DOHH2 (cell line): Measurements from ENCODE around the gene GFER.
A peak's percentile ranks its signal among the peaks of the same experiment; 100 is the strongest.

Experiments
- H3F3A ChIP-seq: fragments of 200-600 bp; sonication (generic), shearing (Covaris generic); 2 replicates; pipeline ENCODE4 v1.6.0; 2016; ENCODE audit warnings: antibody characterized with exemption, mild to moderate bottlenecking; ENCODE audit not compliant: control insufficient read depth, insufficient read depth
- H3K27ac ChIP-seq: fragments of 200-600 bp; sonication (generic); 2 replicates; pipeline ENCODE4 v1.5.1; 2014; ENCODE audit warnings: low read depth, mild to moderate bottlenecking, low read length, moderate library complexity
- H3K27me3 ChIP-seq: fragments of 200-600 bp; sonication (generic); 2 replicates; pipeline ENCODE4 v1.6.1; 2014; ENCODE audit warnings: mild to moderate bottlenecking, low read length, mixed read lengths; ENCODE audit not compliant: control insufficient read depth
- H3K36me3 ChIP-seq: fragments of 200-600 bp; sonication (generic); 2 replicates; pipeline ENCODE4 v1.6.1; 2014; ENCODE audit warnings: mild to moderate bottlenecking, low read length, moderate library complexity, mixed read lengths; ENCODE audit not compliant: control insufficient read depth
- H3K4me1 ChIP-seq: fragments of 200-600 bp; sonication (generic); 2 replicates; pipeline ENCODE4 v1.6.1; 2014; ENCODE audit warnings: mild to moderate bottlenecking, low read length, mixed read lengths; ENCODE audit not compliant: control insufficient read depth
- H3K4me2 ChIP-seq: fragments of 200-600 bp; sonication (generic); 2 replicates; pipeline ENCODE4 v1.6.0; 2014; ENCODE audit warnings: mild to moderate bottlenecking, low read length, moderate library complexity
- H3K4me3 ChIP-seq: fragments of 200-600 bp; sonication (generic); 2 replicates; pipeline ENCODE4 v1.5.1; 2014; ENCODE audit warnings: mild to moderate bottlenecking, low read length, mixed read lengths
- H3K79me2 ChIP-seq: fragments of 200-600 bp; sonication (generic); 2 replicates; pipeline ENCODE4 v1.6.1; 2014; ENCODE audit warnings: mild to moderate bottlenecking, low read length, mixed read lengths; ENCODE audit not compliant: control insufficient read depth
- H3K9me2 ChIP-seq: fragments of 200-600 bp; sonication (generic); replicated peaks from 2 replicates; pipeline ENCODE4 v1.6.1; 2014; ENCODE audit warnings: mild to moderate bottlenecking, low read length, mixed read lengths; ENCODE audit not compliant: control insufficient read depth
- H3K9me3 ChIP-seq: fragments of 200-600 bp; sonication (generic); 2 replicates; pipeline ENCODE4 v1.6.1; 2014; ENCODE audit warnings: antibody characterized with exemption, low read length, mixed read lengths; ENCODE audit not compliant: control insufficient read depth, insufficient read depth
- H4K20me1 ChIP-seq: fragments of 200-600 bp; sonication (generic); 2 replicates; pipeline ENCODE4 v1.6.0; 2014; ENCODE audit warnings: low read depth, mild to moderate bottlenecking, antibody characterized with exemption, low read length, moderate library complexity; ENCODE audit not compliant: control insufficient read depth, insufficient read depth
- EZH2phosphoT487 ChIP-seq: fragments of 200-600 bp; sonication (generic); IDR thresholded peaks from 2 replicates; pipeline ENCODE4 v1.6.1; 2017; ENCODE audit warnings: borderline replicate concordance, mild to moderate bottlenecking, antibody characterized with exemption, low read length, moderate library complexity, mixed read lengths
- TF ChIP-seq, protein P1 (sequence below): fragments of 200-600 bp; sonication (generic); IDR thresholded peaks from one replicate; pipeline ENCODE4 v1.5.1; 2014; ENCODE audit warnings: antibody characterized with exemption, mild to moderate bottlenecking, low read depth, low read length; ENCODE audit not compliant: poor library complexity, severe bottlenecking

GFER gene

DNA sequence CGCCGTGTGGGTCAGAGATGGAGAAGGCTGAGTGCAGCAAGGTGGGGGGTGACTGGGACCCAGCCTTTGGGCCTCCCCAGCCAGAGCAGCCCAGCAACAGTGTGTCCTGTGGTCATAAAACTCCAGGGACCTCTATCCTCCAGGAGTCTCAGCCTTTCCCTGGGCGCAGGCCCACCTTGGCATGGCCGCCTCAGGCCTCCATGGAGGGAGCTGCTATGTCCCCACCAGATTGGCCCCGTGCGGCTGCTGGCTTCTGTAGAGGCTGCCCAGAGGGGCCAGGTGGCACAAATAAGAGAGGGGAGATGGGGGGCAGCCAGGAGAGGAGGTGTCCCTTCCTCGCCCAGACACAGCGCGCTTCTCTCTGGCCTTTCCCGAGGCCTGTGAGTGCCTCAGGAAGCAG, 3.2 kb downstream of the GFER start:
- peaks cover 27% of the 10 kb centered on the region for H3K36me3 ChIP-seq
- H3K79me2 ChIP-seq: peaks cover 17% of the 10 kb centered on the region
- no peak overlapping the region for H3K27ac ChIP-seq

DNA sequence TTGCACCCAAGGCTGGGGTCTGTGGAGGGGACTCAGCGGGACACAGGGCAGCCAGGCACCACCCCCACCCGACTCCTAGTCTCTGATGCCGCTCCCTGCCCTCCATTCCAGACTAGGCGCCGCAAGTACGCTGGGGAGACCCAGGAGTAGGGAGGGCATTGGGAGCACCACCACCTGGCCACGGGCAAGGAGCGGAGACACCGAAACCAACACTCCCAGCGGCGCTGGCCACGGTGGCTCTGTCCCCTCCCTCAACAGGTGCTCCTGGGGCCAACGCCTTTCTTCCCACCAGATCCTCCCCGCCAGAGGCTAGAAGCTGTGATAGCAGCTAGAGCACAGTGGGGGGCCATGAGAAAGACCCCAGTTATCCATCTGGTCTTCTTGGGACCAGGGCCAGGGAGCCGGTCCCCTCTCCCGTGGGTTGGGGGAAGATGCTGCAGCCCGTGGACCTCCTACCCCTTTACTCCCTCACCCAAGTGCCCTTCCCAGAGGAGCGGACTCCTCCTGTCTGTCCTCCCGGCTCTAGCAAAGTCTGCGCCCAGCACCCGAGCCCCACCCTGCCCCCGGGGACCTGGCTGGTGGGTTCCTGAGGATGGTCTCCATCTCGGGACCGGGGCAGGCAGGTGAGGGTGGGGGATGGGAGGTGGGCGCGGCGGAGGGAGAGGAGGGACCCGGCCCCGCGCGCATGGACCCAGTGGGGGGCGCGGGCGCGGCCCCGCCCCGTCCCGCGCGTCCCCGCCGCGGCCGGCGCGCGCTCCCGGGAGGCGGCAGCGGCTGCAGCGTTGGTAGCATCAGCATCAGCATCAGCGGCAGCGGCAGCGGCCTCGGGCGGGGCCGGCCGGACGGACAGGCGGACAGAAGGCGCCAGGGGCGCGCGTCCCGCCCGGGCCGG, 5.5 kb downstream of the GFER start, which contains the start of gene SYNGR3:
TSS of gene SYNGR3 (plus strand) at position 762 of the 892 bp plus-strand sequence. CDS start 133 bp downstream, outside the sequence.
- Histone ChIP-seq H4K20me1 (no peaks in the 10 kb centered on the region), H3F3A (peaks cover 27% of the 10 kb centered on the region)

More for the DNA sequence above, 3.2 kb downstream of the GFER start:
- H3K9me3 ChIP-seq: no peaks in the 10 kb centered on the region
- H3K4me3 ChIP-seq: no peak overlapping the region
- no peak for TF ChIP-seq EZH2phosphoT487
- TF ChIP-seq, protein P1, sequence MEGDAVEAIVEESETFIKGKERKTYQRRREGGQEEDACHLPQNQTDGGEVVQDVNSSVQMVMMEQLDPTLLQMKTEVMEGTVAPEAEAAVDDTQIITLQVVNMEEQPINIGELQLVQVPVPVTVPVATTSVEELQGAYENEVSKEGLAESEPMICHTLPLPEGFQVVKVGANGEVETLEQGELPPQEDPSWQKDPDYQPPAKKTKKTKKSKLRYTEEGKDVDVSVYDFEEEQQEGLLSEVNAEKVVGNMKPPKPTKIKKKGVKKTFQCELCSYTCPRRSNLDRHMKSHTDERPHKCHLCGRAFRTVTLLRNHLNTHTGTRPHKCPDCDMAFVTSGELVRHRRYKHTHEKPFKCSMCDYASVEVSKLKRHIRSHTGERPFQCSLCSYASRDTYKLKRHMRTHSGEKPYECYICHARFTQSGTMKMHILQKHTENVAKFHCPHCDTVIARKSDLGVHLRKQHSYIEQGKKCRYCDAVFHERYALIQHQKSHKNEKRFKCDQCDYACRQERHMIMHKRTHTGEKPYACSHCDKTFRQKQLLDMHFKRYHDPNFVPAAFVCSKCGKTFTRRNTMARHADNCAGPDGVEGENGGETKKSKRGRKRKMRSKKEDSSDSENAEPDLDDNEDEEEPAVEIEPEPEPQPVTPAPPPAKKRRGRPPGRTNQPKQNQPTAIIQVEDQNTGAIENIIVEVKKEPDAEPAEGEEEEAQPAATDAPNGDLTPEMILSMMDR: no peak
- H3K4me1 ChIP-seq: peaks cover 40% of the 10 kb centered on the region
- H3K9me2 ChIP-seq: no peaks in the 10 kb centered on the region
- peaks cover 34% of the 10 kb centered on the region for H3K27me3 ChIP-seq
- no peaks in the 10 kb centered on the region for H4K20me1 ChIP-seq
- H3F3A ChIP-seq: peaks cover 18% of the 10 kb centered on the region
- H3K4me2 ChIP-seq: no peak overlapping the region

DNA sequence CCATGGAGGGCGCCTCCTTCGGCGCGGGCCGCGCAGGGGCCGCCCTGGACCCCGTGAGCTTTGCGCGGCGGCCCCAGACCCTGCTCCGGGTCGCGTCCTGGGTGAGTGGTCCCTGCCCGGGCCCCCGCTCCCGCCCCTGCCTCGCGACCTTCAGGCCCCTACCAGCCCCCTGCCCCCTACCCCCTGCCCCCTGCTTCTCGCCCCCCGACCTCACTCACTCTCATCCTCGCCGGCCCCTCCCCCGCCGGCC, 6.0 kb downstream of the GFER start:
- Histone ChIP-seq H3K36me3 (peaks cover 27% of the 10 kb centered on the region), H4K20me1 (no peaks in the 10 kb centered on the region), H3K27me3 (peaks cover 19% of the 10 kb centered on the region), H3K9me3 (peaks cover 5% of the 10 kb centered on the region; the same call in 1 of the 2 replicates), H3F3A (peaks cover 28% of the 10 kb centered on the region), H3K79me2 (peaks cover 9% of the 10 kb centered on the region), H3K27ac (no peak overlapping the region), H3K4me3 (peak overlapping the region; percentile 93), H3K4me2 (peak overlapping the region; percentile 100), H3K4me1 (peaks cover 50% of the 10 kb centered on the region), H3K9me2 (no peaks in the 10 kb centered on the region)
- TF ChIP-seq EZH2phosphoT487: no peak
- TF ChIP-seq, protein P1: no peak

More for the DNA sequence above, 5.5 kb downstream of the GFER start, which contains the start of gene SYNGR3:
- peak within 1 kb of the TSS; percentile 77 for H3K27ac ChIP-seq
- peaks cover 19% of the 10 kb centered on the region for H3K27me3 ChIP-seq
- H3K36me3 ChIP-seq: peaks cover 30% of the 10 kb centered on the region
- H3K9me2 ChIP-seq: no peaks in the 10 kb centered on the region
- 0 out of 2 replicates have a peak, but pooled peaks have one; percentile 59 for TF ChIP-seq EZH2phosphoT487
- TF ChIP-seq, protein P1: no peak
- peaks cover 5% of the 10 kb centered on the region; the same call in 1 of the 2 replicates for H3K9me3 ChIP-seq
- peak within 1 kb of the TSS; percentile 93 for H3K4me3 ChIP-seq
- H3K4me1 ChIP-seq: peaks cover 56% of the 10 kb centered on the region
- peaks cover 14% of the 10 kb centered on the region for H3K79me2 ChIP-seq
- H3K4me2 ChIP-seq: peak within 1 kb of the TSS; percentile 100
